COLO668 (cell line): Measurements from ENCODE around the gene EMX1.
A peak's percentile ranks its signal among the peaks of the same experiment; 100 is the strongest.
"Not testable (repeated sequence)": the region's sequence is repeated elsewhere in the genome, so short reads cannot be mapped to it uniquely, and the experiment has no call there.

ENCODE experiments used
- DNase-seq: peaks from one replicate; lab custom pipeline; 2025; ENCODE audit not compliant: unreplicated experiment; lab: John Stamatoyannopoulos, UW

Gene EMX1

GRCh38 chr2:72900191-72900825 is 17.0 kb upstream of the EMX1 start:
- no peak for DNase-seq

GRCh38 chr2:72901426-72901825 is 15.9 kb upstream of the EMX1 start:
- DNase-seq, result no peak

- not testable (repeated sequence) for DNase-seq
Observed at GRCh38 chr2:72907369-72907768, 9.9 kb upstream of the EMX1 start.

GRCh38 chr2:72908741-72909140 is 8.6 kb upstream of the EMX1 start:
- DNase-seq, result no peak

- DNase-seq, result no peak
Observed at GRCh38 chr2:72911256-72911655, 6.1 kb upstream of the EMX1 start.

- no peak for DNase-seq
Observed at GRCh38 chr2:72913486-72914205, 3.7 kb upstream of the EMX1 start.

- no peak for DNase-seq
Observed at GRCh38 chr2:72914206-72914559, 3.1 kb upstream of the EMX1 start.

GRCh38 chr2:72914589-72915319 is 2.6 kb upstream of the EMX1 start:
- DNase-seq, result no peak

- DNase-seq, result no peak
Observed at GRCh38 chr2:72915320-72915906, 1.9 kb upstream of the EMX1 start.

- peak; percentile 88 for DNase-seq
Observed at GRCh38 chr2:72915907-72916742, 1.2 kb upstream of the EMX1 start.

- peak; percentile 55 for DNase-seq
Observed at GRCh38 chr2:72916743-72917137, 579 bp upstream of the EMX1 start.

- DNase-seq, result peak; percentile 79
Observed at GRCh38 chr2:72917877-72918553, 696 bp downstream of the EMX1 start.

- no peak for DNase-seq
Observed at GRCh38 chr2:72919414-72920317, 2.3 kb downstream of the EMX1 start.

GRCh38 chr2:72920318-72921087 is 3.2 kb downstream of the EMX1 start:
- no peak for DNase-seq

GRCh38 chr2:72921088-72921851 is 4.0 kb downstream of the EMX1 start:
- no peak for DNase-seq

GRCh38 chr2:72921853-72922252 is 4.5 kb downstream of the EMX1 start:
- no peak for DNase-seq

- no peak for DNase-seq
Observed at GRCh38 chr2:72923833-72924352, 6.6 kb downstream of the EMX1 start.
